HG03066 (cell line): Measurements from ENCODE around the gene ODAM.
"Not testable (repeated sequence)": the region's sequence is repeated elsewhere in the genome, so short reads cannot be mapped to it uniquely, and the experiment has no call there.

Source experiments
- ATAC-seq: cut with Tn5 transposase; IDR thresholded peaks from one replicate; pipeline ENCODE4 v1.9.1; 2021; ENCODE audit warnings: low read depth; ENCODE audit not compliant: unreplicated experiment

Gene ODAM

DNA sequence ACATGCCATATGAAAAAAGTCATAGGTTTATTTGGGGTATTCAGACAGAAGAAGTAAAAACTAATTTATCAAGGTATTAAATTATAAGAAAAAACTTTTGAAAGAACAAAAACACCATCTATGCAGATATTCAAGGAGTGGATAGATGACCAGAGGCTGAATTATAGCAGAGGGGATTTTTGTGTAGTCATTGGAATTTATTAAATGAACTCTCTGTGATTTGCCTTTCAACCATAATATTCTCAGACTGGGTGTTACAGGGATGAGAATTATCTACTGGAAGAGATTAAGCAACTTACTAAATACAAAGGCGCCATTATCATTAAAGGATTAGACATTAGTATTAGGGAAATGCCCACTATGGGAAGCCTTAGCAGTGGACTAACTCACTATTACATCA is 21.0 kb downstream of the ODAM start:
- not testable (repeated sequence) for ATAC-seq

DNA sequence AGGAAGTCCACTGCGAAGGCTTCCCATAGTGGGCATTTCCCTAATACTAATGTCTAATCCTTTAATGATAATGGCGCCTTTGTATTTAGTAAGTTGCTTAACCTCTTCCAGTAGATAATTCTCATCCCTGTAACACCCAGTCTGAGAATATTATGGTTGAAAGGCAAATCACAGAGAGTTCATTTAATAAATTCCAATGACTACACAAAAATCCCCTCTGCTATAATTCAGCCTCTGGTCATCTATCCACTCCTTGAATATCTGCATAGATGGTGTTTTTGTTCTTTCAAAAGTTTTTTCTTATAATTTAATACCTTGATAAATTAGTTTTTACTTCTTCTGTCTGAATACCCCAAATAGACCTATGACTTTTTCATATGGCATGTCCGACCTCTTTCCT is 25.9 kb downstream of the ODAM start:
- not testable (repeated sequence) for ATAC-seq

- not testable (repeated sequence) for ATAC-seq
Measured at GRCh38 chr4:70221818-70222217, 26.3 kb downstream of the ODAM start.

DNA sequence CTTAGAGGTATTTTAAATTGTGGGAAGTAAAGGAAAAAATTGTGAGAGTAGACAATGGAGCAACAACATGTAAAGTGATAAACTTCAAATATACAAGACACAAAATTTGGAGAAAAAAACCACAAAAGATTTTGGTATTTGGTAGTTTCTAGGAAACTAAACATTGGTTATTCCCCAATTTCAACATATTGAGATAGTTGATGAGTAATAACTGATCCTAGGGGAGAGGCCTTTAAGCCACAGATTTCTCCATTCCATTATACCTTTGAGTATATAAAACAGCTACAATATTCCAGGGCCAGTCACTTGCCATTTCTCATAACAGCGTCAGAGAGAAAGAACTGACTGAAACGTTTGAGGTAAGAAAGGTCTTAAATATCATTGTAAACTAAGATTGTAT is 30.3 kb downstream of the ODAM start, which contains the start of gene FDCSP:
TSS of gene FDCSP (plus strand) at position 301 of the 400 bp plus-strand sequence. CDS start 5,071 bp downstream, outside the sequence.
- ATAC-seq: no peak

GRCh38 chr4:70236125-70236524 is 40.6 kb downstream of the ODAM start:
- ATAC-seq: no peak

DNA sequence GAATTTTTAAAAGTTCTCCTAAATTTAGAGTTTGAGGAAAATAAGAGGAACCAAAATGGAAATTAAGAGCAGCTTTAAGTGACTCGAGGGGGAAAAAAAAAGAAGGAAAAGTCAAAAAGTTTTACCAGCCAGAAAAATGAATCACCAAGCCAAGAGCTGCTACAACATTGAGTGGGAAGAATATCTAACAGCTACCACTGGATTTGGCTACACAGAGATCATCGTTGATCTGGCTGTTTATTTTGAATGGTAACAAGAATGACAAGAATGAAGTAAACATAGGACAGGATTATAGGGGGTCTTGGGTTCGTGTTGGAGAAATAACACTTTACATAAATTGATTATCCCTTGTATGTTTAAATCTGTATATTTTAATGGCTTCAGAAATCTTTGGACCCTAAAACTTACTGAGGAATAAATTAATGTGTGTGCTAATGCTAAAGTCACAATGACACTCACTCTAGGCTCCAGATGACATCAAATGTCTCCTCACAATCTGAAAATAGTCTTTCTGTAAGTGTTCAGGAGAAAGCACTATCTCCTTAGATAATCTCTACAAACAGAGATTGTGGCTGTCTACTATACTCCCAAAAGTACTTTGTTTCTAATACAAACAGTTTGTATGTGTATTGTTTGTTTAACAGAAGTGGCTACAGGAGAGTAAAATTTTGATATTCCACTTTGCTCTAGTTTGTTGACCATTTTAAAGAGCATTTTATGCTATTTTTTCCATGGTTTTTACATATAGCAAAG is 43.8 kb downstream of the ODAM start:
- ATAC-seq: no peak

GRCh38 chr4:70239884-70240591 is 44.5 kb downstream of the ODAM start:
- ATAC-seq: no peak

DNA sequence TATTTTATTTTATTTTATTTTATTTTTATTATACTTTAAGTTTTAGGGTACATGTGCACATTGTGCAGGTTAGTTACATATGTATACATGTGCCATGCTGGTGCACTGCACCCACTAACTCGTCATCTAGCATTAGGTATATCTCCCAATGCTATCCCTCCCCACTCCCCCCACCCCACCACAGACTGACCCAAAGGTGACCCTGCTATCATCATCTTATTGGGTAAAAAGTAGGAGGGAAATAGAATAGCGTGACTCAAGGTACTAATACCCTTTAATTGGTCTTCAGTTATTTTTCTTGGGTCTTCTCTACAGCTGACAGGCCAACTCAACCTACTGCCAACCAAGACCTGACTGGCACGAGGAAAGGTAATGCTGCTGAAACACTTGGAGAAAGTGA is 46.8 kb downstream of the ODAM start, which contains the start of gene CSN3:
TSS of gene CSN3 (plus strand) at position 301 of the 400 bp plus-strand sequence. CDS start 2,223 bp downstream, outside the sequence.
- ATAC-seq: not testable (repeated sequence)

DNA sequence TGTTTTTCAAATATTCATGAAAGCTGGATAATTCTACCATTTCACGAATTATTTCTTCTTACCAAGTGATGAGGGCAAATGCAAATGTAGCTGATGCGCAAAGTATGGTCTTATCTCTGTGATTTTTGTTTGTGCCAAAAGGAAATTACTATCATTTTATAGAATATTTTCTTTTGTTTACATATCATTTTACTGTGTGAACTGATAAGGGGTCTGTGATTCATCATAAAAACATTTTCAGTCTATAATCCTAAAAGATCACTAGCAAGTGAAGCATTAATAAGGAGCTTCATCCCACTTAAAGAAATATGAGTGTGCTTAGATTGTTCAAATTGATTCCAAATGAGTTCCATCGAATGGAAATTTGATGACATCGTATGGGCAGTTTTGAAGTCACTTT is 47.6 kb downstream of the ODAM start:
- no peak for ATAC-seq

DNA sequence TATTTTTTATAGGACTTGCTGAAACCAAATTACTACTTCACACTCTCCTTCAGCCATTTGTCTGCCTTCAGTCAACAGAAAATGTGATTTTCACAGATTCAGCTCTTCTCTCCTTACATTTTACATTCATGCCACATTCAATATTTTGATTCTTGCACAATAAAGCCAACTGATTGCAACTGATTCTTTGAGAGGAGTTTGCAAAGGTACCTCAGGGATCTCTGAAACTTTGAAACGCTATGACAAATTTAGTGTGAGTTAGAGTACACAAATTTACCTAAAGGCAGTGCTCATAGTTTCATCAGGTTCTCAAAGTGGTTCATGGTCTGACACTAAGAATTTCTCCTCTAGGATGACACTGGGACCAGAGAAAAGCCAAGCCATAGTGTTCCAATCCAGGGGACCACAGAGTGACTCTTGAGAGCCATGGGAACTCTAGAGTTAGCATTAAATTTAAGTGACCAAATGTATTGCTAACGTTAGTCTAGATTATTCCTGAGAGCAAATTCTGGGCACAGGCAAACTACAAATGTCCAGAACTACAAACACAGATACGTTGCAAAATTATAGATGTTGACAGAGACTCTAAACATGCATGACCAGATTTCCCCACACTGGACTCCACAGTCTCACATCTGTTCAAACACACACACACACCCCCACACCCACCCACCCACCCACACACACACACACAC is 55.9 kb downstream of the ODAM start:
- ATAC-seq: no peak

- ATAC-seq: no peak
Measured at GRCh38 chr4:70251945-70252277, 56.4 kb downstream of the ODAM start.
